HEK293T (cell line): ENCODE measurements around the gene GRAMD2A.

Source experiments
- CTCF ChIA-PET: fragments of 350-600 bp; formaldehyde crosslinking; extraction: SDS; loops from one replicate; lab custom pipeline; 2021; ENCODE audit warnings: antibody characterized with exemption, inconsistent platforms; lab: Yijun Ruan, JAX
- POLR2A ChIA-PET: fragments of 350-600 bp; formaldehyde crosslinking; extraction: SDS; loops from one replicate; lab custom pipeline; 2020; ENCODE audit warnings: antibody characterized with exemption, inconsistent platforms; lab: Yijun Ruan, JAX
- DNase-seq: peaks from one replicate; pipeline ENCODE4 v3.0.0; 2012; ENCODE audit warnings: mixed read lengths; ENCODE audit errors: extremely low spot score
- ARNT ChIP-seq: fragments of 450-650 bp; IDR thresholded peaks from 2 replicates; pipeline ENCODE4 v1.6.1; 2017; ENCODE audit warnings: mild to moderate bottlenecking
- BHLHE40 ChIP-seq: fragments of 450-650 bp; IDR thresholded peaks from 2 replicates; pipeline ENCODE4 v1.6.1; 2016; ENCODE audit warnings: mild to moderate bottlenecking, moderate library complexity, borderline replicate concordance
- CTBP1 ChIP-seq: fragments of 450-650 bp; IDR thresholded peaks from 2 replicates; pipeline ENCODE4 v1.6.1; 2016; ENCODE audit warnings: borderline replicate concordance
- ELF4 ChIP-seq: fragments of 450-650 bp; IDR thresholded peaks from 2 replicates; pipeline ENCODE4 v1.6.1; 2017; ENCODE audit warnings: antibody characterized with exemption
- FOXA1 ChIP-seq: fragments of 450-650 bp; IDR thresholded peaks from 2 replicates; pipeline ENCODE4 v1.6.1; 2016; ENCODE audit warnings: mild to moderate bottlenecking
- FOXK2 ChIP-seq: fragments of 450-650 bp; IDR thresholded peaks from 2 replicates; pipeline ENCODE4 v1.6.1; 2016; ENCODE audit warnings: mild to moderate bottlenecking
- FOXM1 ChIP-seq: fragments of 450-650 bp; IDR thresholded peaks from 2 replicates; pipeline ENCODE4 v1.6.1; 2017; ENCODE audit warnings: mild to moderate bottlenecking, borderline replicate concordance
- HDGF ChIP-seq: fragments of 450-650 bp; IDR thresholded peaks from 2 replicates; pipeline ENCODE4 v1.6.1; 2017; ENCODE audit warnings: antibody characterized with exemption, borderline replicate concordance
- L3MBTL2 ChIP-seq: fragments of 450-650 bp; conservative IDR thresholded peaks from 2 replicates; pipeline ENCODE4 v1.6.1; 2016; ENCODE audit warnings: mild to moderate bottlenecking
- LEF1 ChIP-seq: fragments of 450-650 bp; IDR thresholded peaks from 2 replicates; pipeline ENCODE4 v1.6.1; 2017; ENCODE audit warnings: mild to moderate bottlenecking, borderline replicate concordance
- NFRKB ChIP-seq: fragments of 450-650 bp; IDR thresholded peaks from 2 replicates; pipeline ENCODE4 v1.6.1; 2016; ENCODE audit warnings: mild to moderate bottlenecking, moderate library complexity
- PKNOX1 ChIP-seq: fragments of 450-650 bp; IDR thresholded peaks from 2 replicates; pipeline ENCODE4 v1.6.1; 2016
- SP1 ChIP-seq: fragments of 450-650 bp; IDR thresholded peaks from 2 replicates; pipeline ENCODE4 v1.6.1; 2017
- SUZ12 ChIP-seq: fragments of 450-650 bp; IDR thresholded peaks from 2 replicates; pipeline ENCODE4 v1.6.1; 2016; ENCODE audit warnings: mild to moderate bottlenecking
- TARDBP ChIP-seq: fragments of 450-650 bp; IDR thresholded peaks from 2 replicates; pipeline ENCODE4 v1.6.1; 2016
- ZNF384 ChIP-seq: fragments of 450-650 bp; IDR thresholded peaks from 2 replicates; pipeline ENCODE4 v1.6.1; 2016

Gene GRAMD2A

DNA sequence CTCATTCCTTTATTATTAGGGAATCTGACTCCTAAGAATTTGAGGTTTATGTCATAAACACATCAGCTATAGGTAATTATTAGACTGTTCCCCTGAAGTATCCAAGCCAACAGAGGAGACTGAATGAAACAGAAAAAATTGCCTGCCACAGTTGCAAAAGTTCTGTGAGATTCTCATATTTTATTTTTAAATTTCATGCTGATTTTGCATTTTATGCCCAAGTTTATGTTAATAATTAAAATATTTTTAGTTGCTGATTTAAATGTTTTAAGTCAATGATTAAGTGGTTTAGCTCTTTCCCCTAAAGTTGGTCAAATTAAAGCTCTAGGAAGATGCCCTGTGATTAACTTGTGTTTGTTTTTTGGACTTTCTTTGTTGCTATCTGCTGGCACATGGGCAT is 69.2 kb downstream of the GRAMD2A start:
- POLR2A ChIA-PET, result interaction anchor here (2.5 kb wide), 1 partner anchor 11 kb away, joined by 18 read pairs; the partner anchor contains the start of genes MYO9A and SENP8
- no peak for DNase-seq
- TF ChIP-seq BHLHE40 (no peak), CTBP1 (no peak), L3MBTL2 (no peak), SP1 (no peak), ZNF384 (no peak), FOXM1 (no peak), FOXK2 (no peak), ELF4 (no peak), LEF1 (no peak), NFRKB (no peak), ARNT (no peak), HDGF (no peak), FOXA1 (no peak), PKNOX1 (no peak)
- CTCF ChIA-PET, result no interaction called here

GRCh38 chr15:72127724-72128322 is 69.8 kb downstream of the GRAMD2A start:
- DNase-seq, result no peak

DNA sequence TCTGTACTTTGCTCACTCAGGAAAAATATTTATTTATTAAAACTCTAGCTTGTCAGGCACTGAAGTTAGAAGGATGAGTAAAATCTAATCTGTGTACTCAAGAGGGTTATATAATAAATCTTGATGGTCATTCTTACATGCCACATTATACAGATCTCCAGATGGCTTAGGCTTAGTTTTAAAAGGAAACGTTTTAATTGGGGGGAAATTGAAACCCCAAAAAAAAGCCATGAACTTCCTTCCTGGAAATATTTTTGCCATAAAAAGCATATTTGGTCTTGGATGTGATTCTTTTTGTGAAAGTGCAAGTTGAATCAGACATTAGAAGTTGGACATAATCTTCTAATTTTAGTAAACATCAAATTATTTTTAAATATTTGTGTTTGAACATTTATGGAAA is 73.4 kb downstream of the GRAMD2A start:
- no peak for DNase-seq
- POLR2A ChIA-PET, result no interaction called here
- CTCF ChIA-PET, result no interaction called here

More at GRCh38 chr15:72127724-72128322, 69.8 kb downstream of the GRAMD2A start:
- ChIA-PET POLR2A (interaction anchor here (1.2 to 2.5 kb wide), 2 partner anchors 8 to 10 kb away, joined by 4 to 18 read pairs; partner anchors contain the start of genes MYO9A and SENP8), CTCF (no interaction called here)
- TF ChIP-seq L3MBTL2, result no peak
- TF ChIP-seq SUZ12, result no peak
- TF ChIP-seq FOXA1, result no peak
- no peak for TF ChIP-seq FOXK2
- TF ChIP-seq BHLHE40, result no peak
- TF ChIP-seq CTBP1, result no peak
- TF ChIP-seq LEF1, result no peak
- no peak for TF ChIP-seq HDGF
- TF ChIP-seq TARDBP, result no peak
- TF ChIP-seq SP1, result no peak
- TF ChIP-seq FOXM1, result no peak
- TF ChIP-seq ARNT, result no peak
- TF ChIP-seq ELF4, result no peak
- no peak for TF ChIP-seq NFRKB
- TF ChIP-seq ZNF384, result no peak
- no peak for TF ChIP-seq PKNOX1

GRCh38 chr15:72118017-72118978 is 79.3 kb downstream of the GRAMD2A start, which contains the start of the genes MYO9A and SENP8:
Gene MYO9A, minus strand, starts transcription at chr15:72118150. Its CDS starts 71,587 bp downstream, at chr15:72046563.
Gene SENP8, plus strand, starts transcription at chr15:72118403. Its CDS starts 21,221 bp downstream, at chr15:72139624.
- ChIA-PET POLR2A (interaction anchor here (0.6 to 2.3 kb wide), 19 partner anchors 9 to 1948 kb away, joined by 3 to 18 read pairs (median 3); partner anchors contain the start of gene PKM), CTCF (interaction anchor here (0.5 to 0.6 kb wide), 2 partner anchors 364 to 875 kb away, joined by 3 read pairs; no protein-coding TSS in a partner anchor)
- TF ChIP-seq PKNOX1 (0 out of 2 replicates have a peak, but pooled peaks have one; percentile 11), SP1 (peak; percentile 85), ARNT (no peak)
- peak; percentile 97 for DNase-seq

More for the DNA sequence above, 73.4 kb downstream of the GRAMD2A start:
- TF ChIP-seq L3MBTL2, result no peak
- TF ChIP-seq HDGF, result no peak
- no peak for TF ChIP-seq NFRKB
- no peak for TF ChIP-seq LEF1
- no peak for TF ChIP-seq FOXK2
- TF ChIP-seq BHLHE40, result no peak
- no peak for TF ChIP-seq FOXA1
- no peak for TF ChIP-seq PKNOX1
- TF ChIP-seq SUZ12, result no peak
- TF ChIP-seq CTBP1, result no peak
- TF ChIP-seq ARNT, result no peak
- no peak for TF ChIP-seq TARDBP
- no peak for TF ChIP-seq SP1

GRCh38 chr15:72117486-72118016 is 80.0 kb downstream of the GRAMD2A start:
- POLR2A ChIA-PET, result interaction anchor here (0.6 to 2.3 kb wide), 18 partner anchors 10 to 1947 kb away, joined by 3 to 18 read pairs (median 4); partner anchors contain the start of gene PKM
- CTCF ChIA-PET, result interaction anchor here (0.6 kb wide), 1 partner anchor 363 kb away, joined by 3 read pairs; no protein-coding TSS in a partner anchor
- DNase-seq, result peak; percentile 61
- TF ChIP-seq L3MBTL2 (no peak), FOXA1 (no peak), NFRKB (no peak), ARNT (no peak)
